Hepatocyte (in vitro differentiated cells): ENCODE data around the gene HSFX3.
"Not testable (repeated sequence)": the region's sequence is repeated elsewhere in the genome, so short reads cannot be mapped to it uniquely, and the experiment has no call there.

Experiments used
- CTCF ChIP-seq: fragments of 200-600 bp; sonication (generic); IDR thresholded peaks from 2 replicates; pipeline ENCODE4 v1.5.1; 2016; ENCODE audit warnings: antibody characterized with exemption, mild to moderate bottlenecking; ENCODE audit not compliant: poor library complexity
- EZH2 ChIP-seq: fragments of 200-600 bp; sonication (generic); IDR thresholded peaks from 2 replicates; pipeline ENCODE4 v1.6.1; 2016; ENCODE audit warnings: antibody characterized with exemption, mild to moderate bottlenecking, borderline replicate concordance

GRCh38 chrX:149573456-149573855 lies 23.7 kb upstream of the HSFX3 start:
- not testable (repeated sequence) for TF ChIP-seq CTCF, EZH2
